GM12878 (cell line): Measurements from ENCODE around the gene TMPRSS6. TPM values are rescaled to one million over a fixed set of nuclear protein-coding genes. Genes with fewer than 3 reads are reported as not detected.
A peak's percentile ranks its signal among the peaks of the same experiment; 100 is the strongest.

Experiments
- ATAC-seq: fragments of 200-7000 bp; cut with Tn5 transposase; 3 replicates; pipeline ENCODE4 v1.9.1; 2020; ENCODE audit warnings: mild to moderate bottlenecking, moderate library complexity
- BruUV-seq: library from RNA; stranded (reverse); fragments of 400-500 nt; replicated peaks from 2 replicates; lab custom pipeline; 2021; lab: Mats Ljungman, UMichigan
- CTCF ChIA-PET: fragments of 300-600 bp; sonication (Branson Sonifier 250); formaldehyde crosslinking; extraction: SDS; loops from one replicate; lab custom pipeline; 2021; ENCODE audit warnings: inconsistent platforms; lab: Yijun Ruan, JAX
- POLR2A ChIA-PET: fragments of 350-600 bp; formaldehyde crosslinking; extraction: SDS; loops from one replicate; lab custom pipeline; 2021; ENCODE audit warnings: inconsistent platforms; lab: Charles Lee
- RAD21 ChIA-PET: fragments of 300-600 bp; sonication (Branson Sonifier 250); formaldehyde crosslinking; loops from one replicate; lab custom pipeline; 2023; ENCODE audit warnings: antibody characterized with exemption; ENCODE audit not compliant: unreplicated experiment; lab: Charles Lee
- SMC1A ChIA-PET: fragments of 300-600 bp; sonication (Branson Sonifier 250); formaldehyde crosslinking; loops from one replicate; lab custom pipeline; 2023; ENCODE audit not compliant: unreplicated experiment, uncharacterized antibody; lab: Charles Lee
- DNase-seq: peaks from one replicate; pipeline ENCODE4 v3.0.0-alpha.2; 2011; ENCODE audit warnings: low read depth, low spot score
- FAIRE-seq: peaks from 3 replicates; lab custom pipeline; 2011; peaks lifted over from hg19 to GRCh38; lab: Jason Lieb, UNC
- H2AFZ ChIP-seq: 2 replicates; pipeline ENCODE4 v1.6.0; 2011; ENCODE audit warnings: low read depth, low read length, control low read depth; ENCODE audit not compliant: control insufficient read depth
- H3K27ac ChIP-seq: 2 replicates; pipeline ENCODE4 v1.5.1; 2011; ENCODE audit warnings: control low read depth; ENCODE audit not compliant: control insufficient read depth, insufficient read depth
- H3K27me3 ChIP-seq, 2 experiments: replicated peaks in 1 of 2; 2 replicates each; pipeline versions ENCODE4 v1.6.0 to v1.6.1; 2011; ENCODE audit warnings: low read length in 1 of 2; ENCODE audit not compliant: control insufficient read depth in 2 of 2, insufficient read depth in 2 of 2
- H3K36me3 ChIP-seq, 2 experiments: 2 replicates each; pipeline ENCODE4 v1.5.1; 2011; ENCODE audit warnings: low read length in 1 of 2; ENCODE audit not compliant: control insufficient read depth in 2 of 2, insufficient read depth in 2 of 2
- H3K4me1 ChIP-seq: 2 replicates; pipeline ENCODE4 v1.6.1; 2011; ENCODE audit warnings: mild to moderate bottlenecking, low read length, moderate library complexity, mixed read lengths; ENCODE audit not compliant: control insufficient read depth, insufficient read depth
- H3K4me2 ChIP-seq: 2 replicates; pipeline ENCODE4 v1.6.0; 2011; ENCODE audit warnings: control low read depth; ENCODE audit not compliant: control insufficient read depth, insufficient read depth
- H3K4me3 ChIP-seq: fragments of 200-600 bp; sonication (generic); 2 replicates; pipeline ENCODE4 v1.5.1; 2016
- H3K79me2 ChIP-seq: 2 replicates; pipeline ENCODE4 v1.6.0; 2011; ENCODE audit warnings: low read length; ENCODE audit not compliant: control insufficient read depth, insufficient read depth
- H3K9ac ChIP-seq: 2 replicates; pipeline ENCODE4 v1.8.0; 2011; ENCODE audit warnings: low read length, control low read depth, mixed read lengths; ENCODE audit not compliant: control insufficient read depth, insufficient read depth
- H3K9me3 ChIP-seq: replicated peaks from 3 replicates; pipeline ENCODE4 v1.5.1; 2011; ENCODE audit warnings: mild to moderate bottlenecking, low read length; ENCODE audit not compliant: control insufficient read depth, insufficient read depth
- H4K20me1 ChIP-seq: 2 replicates; pipeline ENCODE4 v1.6.0; 2011; ENCODE audit not compliant: control insufficient read depth, insufficient read depth
- BHLHE40 ChIP-seq, 2 experiments: fragments of 450-650 bp in 1 of 2; IDR thresholded peaks; 2 replicates each; pipeline ENCODE4 v1.6.1; 2011 to 2017; ENCODE audit warnings: low read depth in 2 of 2, borderline replicate concordance in 1 of 2, improper control_type of control experiment in 1 of 2, low read length in 1 of 2, mild to moderate bottlenecking in 1 of 2
- NR2F1 ChIP-seq: fragments of 450-650 bp; conservative IDR thresholded peaks from 2 replicates; pipeline ENCODE4 v1.6.1; 2017; ENCODE audit warnings: mild to moderate bottlenecking
- RCOR1 ChIP-seq: conservative IDR thresholded peaks from 2 replicates; pipeline ENCODE4 v1.6.1; 2012; ENCODE audit warnings: low read depth, low read length, improper control_type of control experiment
- RUNX3 ChIP-seq: IDR thresholded peaks from 2 replicates; pipeline ENCODE4 v1.6.1; 2012; ENCODE audit warnings: low read length, inconsistent platforms
- SUPT20H ChIP-seq: IDR thresholded peaks from 2 replicates; pipeline ENCODE4 v1.6.1; 2011; ENCODE audit warnings: low read depth, mild to moderate bottlenecking, low read length, moderate library complexity, borderline replicate concordance; ENCODE audit not compliant: control insufficient read depth
- ZNF207 ChIP-seq: fragments of 450-650 bp; IDR thresholded peaks from 2 replicates; pipeline ENCODE4 v1.6.1; 2014; ENCODE audit warnings: antibody characterized with exemption, mild to moderate bottlenecking, borderline replicate concordance
- WGBS: methylation state at CpG from one replicate; pipeline ENCODE4 v1.1.6; 2016; ENCODE audit warnings: low lambda C conversion rate; ENCODE audit not compliant: insufficient replicate concordance, insufficient coverage; ENCODE audit errors: missing lambda C conversion rate; 5-methylcytosine and 5-hydroxymethylcytosine counted together
- in situ Hi-C: fragments of 300-500 bp; cut with MboI; formaldehyde crosslinking; loops from 9 replicates; pipeline ENCODE4 v1.14.3; 2018; ENCODE audit warnings: mixed read lengths
- intact Hi-C: fragments of 100-400 bp; cut with micrococcal nuclease; formaldehyde crosslinking; loops from one replicate; pipeline ENCODE4 v1.14.2; 2022; ENCODE audit not compliant: unreplicated experiment
- polyA plus RNA-seq, 11 experiments: library from polyadenylated mRNA; depleted of rRNA in 4 of 11; unstranded in 6 of 11; stranded (reverse) in 5 of 11; fragments of >200 nt; fragmentation: Nextera tagmentation in 4 of 11; fragmentation: Illumina TruSeq in 1 of 11; extraction: Ambion mirVana in 4 of 11; extraction: Trizol in 1 of 11; gene quantifications; 1 replicate in 1 of 11; 2 replicates in 10 of 11; pipeline versions ENCODE4 v1.2.1 to v1.2.3, GENCODE V29; 2011 to 2016; ENCODE audit warnings: inconsistent platforms in 2 of 11, missing spikeins in 2 of 11, low read depth in 1 of 11
- total RNA-seq, 4 experiments: library from RNA; depleted of rRNA in 3 of 4; stranded (reverse); fragments of >200 nt in 3 of 4; fragmentation: Illumina TruSeq in 1 of 4; extraction: Trizol in 1 of 4; gene quantifications; 2 replicates each; pipeline versions ENCODE4 v1.2.1 to v1.2.3, GENCODE V29; 2013 to 2021
- TF ChIP-seq, protein P1 (sequence below): fragments of 450-650 bp; IDR thresholded peaks from 2 replicates; pipeline ENCODE4 v1.6.1; 2016; ENCODE audit warnings: mild to moderate bottlenecking

The TMPRSS6 gene
- total and polyA plus RNA-seq, 10 of the 15 experiments (the other 5 are each of a cell fraction or from before 2014, with no cell fraction given): 0.06 to 0.69 (median 0.19) TPM; not detected in 6

DNA sequence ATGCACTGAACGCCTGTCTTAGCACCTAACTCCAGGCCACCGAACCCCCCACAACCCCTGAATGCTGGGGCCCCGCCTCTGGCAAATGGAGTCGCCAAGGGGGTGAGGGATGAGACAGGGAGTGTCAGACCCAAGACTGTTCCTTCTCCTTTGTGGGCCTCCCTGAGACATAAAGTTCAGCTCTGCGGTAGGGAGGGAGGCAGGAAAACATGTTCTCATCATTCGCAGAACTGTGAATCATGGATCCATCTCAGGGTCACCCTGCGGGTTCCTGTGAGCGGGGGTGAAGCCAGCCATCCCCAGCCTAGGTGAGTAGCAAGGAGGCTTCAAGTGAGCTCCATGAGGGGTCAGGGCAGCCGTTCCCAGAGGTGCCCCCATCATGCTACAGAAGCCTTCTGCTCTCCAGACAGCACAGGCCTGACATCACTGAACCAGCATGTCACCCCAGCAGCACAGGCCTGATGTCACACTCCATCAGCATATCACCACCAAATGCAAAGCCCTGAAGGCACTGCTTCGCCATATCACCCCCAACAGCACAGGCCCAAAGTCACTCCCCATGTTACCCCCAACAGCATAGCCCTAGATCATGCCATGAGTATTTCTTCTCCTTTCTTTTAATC is 27.2 kb downstream of the TMPRSS6 start:
- ChIA-PET RAD21 (no interaction called here), SMC1A (interaction anchor here (1.3 kb wide), 1 partner anchor 116 kb away, joined by 4 read pairs; no protein-coding TSS in a partner anchor), CTCF (interaction anchor here (1.1 to 1.6 kb wide), 4 partner anchors 17 to 374 kb away, joined by 3 to 6 read pairs (median 4); no protein-coding TSS in a partner anchor), POLR2A (no interaction called here)
- H3K36me3 ChIP-seq: no peaks in the 10 kb centered on the region
- 46% methylated on average over 10 of the region's 10 CpGs for WGBS
- H2AFZ ChIP-seq: no peak overlapping the region
- DNase-seq: no peak
- in situ Hi-C loops: loop anchor here (5.0 kb wide), 1 partner anchor 105 kb away; the partner anchor contains the start of gene C1QTNF6
- TF ChIP-seq SUPT20H: no peak
- TF ChIP-seq RUNX3: no peak
- TF ChIP-seq RCOR1: no peak
- no peak for TF ChIP-seq NR2F1
- no peak for TF ChIP-seq ZNF207
- H3K27ac ChIP-seq: no peak overlapping the region
- FAIRE-seq: no peak
- intact Hi-C loops: no loop called here
- no peaks in the 10 kb centered on the region for H3K79me2 ChIP-seq
- no peaks in the 10 kb centered on the region for H3K9me3 ChIP-seq
- no peak overlapping the region for H3K4me2 ChIP-seq
- H3K4me1 ChIP-seq: peaks cover 10% of the 10 kb centered on the region
- no peaks in the 10 kb centered on the region for H4K20me1 ChIP-seq
- no peak overlapping the region for H3K4me3 ChIP-seq
- no peak for ATAC-seq
- no peak overlapping the region for H3K9ac ChIP-seq
- H3K27me3 ChIP-seq: no peaks in the 10 kb centered on the region
- no TSS peak for BruUV-seq

DNA sequence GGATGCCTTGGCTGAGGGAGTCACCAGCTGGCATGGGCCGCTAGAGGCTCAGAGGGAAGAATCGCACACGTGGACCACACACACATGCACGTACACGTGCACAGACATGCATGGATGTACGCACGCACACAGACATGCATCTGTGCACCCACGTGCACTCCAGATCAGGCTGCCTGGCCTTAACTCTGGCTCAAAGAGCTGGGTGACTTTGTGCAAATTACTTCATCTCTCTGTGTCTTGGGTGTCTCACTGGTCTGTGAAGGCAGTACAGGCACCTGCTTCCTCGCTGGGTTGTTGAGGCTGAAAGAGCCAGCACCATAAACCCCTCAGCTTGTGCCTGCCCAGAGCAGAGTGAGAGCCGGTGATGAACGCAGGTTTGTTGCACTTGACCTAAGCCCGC is 28.7 kb downstream of the TMPRSS6 start:
- H3K9ac ChIP-seq: no peak overlapping the region
- in situ Hi-C loops (loop anchor here (5.0 kb wide), 1 partner anchor 106 kb away; the partner anchor contains the start of gene C1QTNF6), intact Hi-C loops (no loop called here)
- DNase-seq: no peak
- no peaks in the 10 kb centered on the region for H3K36me3 ChIP-seq
- no TSS peak for BruUV-seq
- no peak overlapping the region for H3K4me3 ChIP-seq
- no peak overlapping the region for H3K4me2 ChIP-seq
- CTCF ChIA-PET: interaction anchor here (0.5 to 1.6 kb wide), 3 partner anchors 119 to 189 kb away, joined by 4 to 6 read pairs (median 4); no protein-coding TSS in a partner anchor
- POLR2A ChIA-PET: interaction anchor here (0.5 kb wide), 1 partner anchor 171 kb away, joined by 5 read pairs; no protein-coding TSS in a partner anchor
- no peaks in the 10 kb centered on the region for H3K79me2 ChIP-seq
- H3K9me3 ChIP-seq: no peaks in the 10 kb centered on the region
- H3K27ac ChIP-seq: no peak overlapping the region
- H4K20me1 ChIP-seq: no peaks in the 10 kb centered on the region
- no peak for ATAC-seq
- FAIRE-seq: no peak
- peaks cover 0 to 2% of the 10 kb centered on the region in 2 experiments; a peak in 2 of 4 replicates for H3K27me3 ChIP-seq
- TF ChIP-seq BHLHE40 (IDR thresholded peaks at IDR 0.05; ENCODE audit: borderline replicate concordance in 1 of 2, low read depth in 2 of 2, low read length in 1 of 2): peak in 1 of 2 experiments; percentile 44; a peak in 1 of 4 replicates
- TF ChIP-seq, protein P1, sequence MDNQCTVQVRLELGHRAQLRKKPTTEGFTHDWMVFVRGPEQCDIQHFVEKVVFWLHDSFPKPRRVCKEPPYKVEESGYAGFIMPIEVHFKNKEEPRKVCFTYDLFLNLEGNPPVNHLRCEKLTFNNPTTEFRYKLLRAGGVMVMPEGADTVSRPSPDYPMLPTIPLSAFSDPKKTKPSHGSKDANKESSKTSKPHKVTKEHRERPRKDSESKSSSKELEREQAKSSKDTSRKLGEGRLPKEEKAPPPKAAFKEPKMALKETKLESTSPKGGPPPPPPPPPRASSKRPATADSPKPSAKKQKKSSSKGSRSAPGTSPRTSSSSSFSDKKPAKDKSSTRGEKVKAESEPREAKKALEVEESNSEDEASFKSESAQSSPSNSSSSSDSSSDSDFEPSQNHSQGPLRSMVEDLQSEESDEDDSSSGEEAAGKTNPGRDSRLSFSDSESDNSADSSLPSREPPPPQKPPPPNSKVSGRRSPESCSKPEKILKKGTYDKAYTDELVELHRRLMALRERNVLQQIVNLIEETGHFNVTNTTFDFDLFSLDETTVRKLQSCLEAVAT: no peak
- RAD21 ChIA-PET: interaction anchor here (0.8 kb wide), 1 partner anchor 119 kb away, joined by 4 read pairs; no protein-coding TSS in a partner anchor
- SMC1A ChIA-PET: interaction anchor here (1.2 kb wide), 1 partner anchor 20 kb away, joined by 6 read pairs; no protein-coding TSS in a partner anchor
- no peak overlapping the region for H2AFZ ChIP-seq
- WGBS: 76% methylated on average over 12 of the region's 12 CpGs
- peaks cover 10% of the 10 kb centered on the region for H3K4me1 ChIP-seq
